Lower leg skin (tissue), 4 donors: ENCODE results near the gene ASB12. TPM values are rescaled to one million over a fixed set of nuclear protein-coding genes. Genes with fewer than 3 reads are reported as not detected.

Source experiments
- DNase-seq, 2 donors: peaks; one replicate each; pipeline ENCODE4 v3.0.0-alpha.2; 2019; ENCODE audit warnings: low spot score in 2 of 2
- H3K4me3 ChIP-seq: fragments of 200-600 bp; sonication (generic); 2 replicates; pipeline ENCODE4 v1.5.1; 2017; ENCODE audit warnings: mild to moderate bottlenecking, low read depth; ENCODE audit not compliant: poor library complexity, severe bottlenecking
- CTCF ChIP-seq, 3 donors: fragments of 450-650 bp; IDR thresholded peaks; one replicate each; pipeline ENCODE4 v1.5.1; 2016; ENCODE audit warnings: antibody characterized with exemption in 3 of 3, mild to moderate bottlenecking in 3 of 3, moderate library complexity in 2 of 3
- POLR2A ChIP-seq, 2 donors: fragments of 450-650 bp; IDR thresholded peaks; one replicate each; pipeline ENCODE4 v1.6.1; 2016 to 2017; ENCODE audit warnings: antibody characterized with exemption in 2 of 2, mild to moderate bottlenecking in 1 of 2, moderate library complexity in 1 of 2
- WGBS, 2 donors: methylation state at CpG; one replicate each; pipeline ENCODE4 v1.1.5; 2018; 5-methylcytosine and 5-hydroxymethylcytosine counted together
- intact Hi-C: fragments of 100-400 bp; cut with DNase I; formaldehyde crosslinking; loops from one replicate; pipeline ENCODE4 v1.15.0; 2023; ENCODE audit warnings: low total_unique reads
- total RNA-seq, 4 donors: library from RNA; depleted of rRNA; stranded (reverse); fragments of >200 nt; gene quantifications; one replicate each; pipeline ENCODE4 v1.1.0, GENCODE V29; 2016

Gene ASB12
- total RNA-seq, 4 donors from 2014 or later, result 0.49 TPM; not detected in 3

GRCh38 chrX:64205735-64206501, 24.5 kb downstream of the ASB12 start:
- TF ChIP-seq CTCF (IDR thresholded peaks at IDR 0.05) (no peak), POLR2A (IDR thresholded peaks at IDR 0.05) (no peak)
- 0 to 46% methylated on average over 12 to 41 of the region's 45 CpGs for WGBS, 2 donors
- DNase-seq, result peak; percentile 93 to 98
- H3K4me3 ChIP-seq, result peak overlapping the region; percentile 28
- intact Hi-C loops, result no loop called here

- no peak for TF ChIP-seq CTCF (IDR thresholded peaks at IDR 0.05)
- no peak for TF ChIP-seq POLR2A (IDR thresholded peaks at IDR 0.05)
- peak within 1 kb of the TSS; percentile 42 for H3K4me3 ChIP-seq
- intact Hi-C loops, result no loop called here
- WGBS, 2 donors, result 33% methylated on average over 21 of the region's 29 CpGs; no CpG with 5 or more reads in 1 of the 2 donors
- peak in 1 of 2 donors; percentile 86 for DNase-seq
Measured at GRCh38 chrX:64205441-64205734, 25.0 kb downstream of the ASB12 start, which contains the start of gene AMER1. AMER1 (minus strand) TSS chrX:64205708; CDS start chrX:64193286, 12,422 bp downstream.

GRCh38 chrX:64204701-64205440, 25.5 kb downstream of the ASB12 start:
- DNase-seq, result peak in 1 of 2 donors; percentile 12
- peak overlapping the region; percentile 42 for H3K4me3 ChIP-seq
- TF ChIP-seq POLR2A (IDR thresholded peaks at IDR 0.05) (no peak), CTCF (IDR thresholded peaks at IDR 0.05) (no peak)
- intact Hi-C loops, result no loop called here
- WGBS, 2 donors, result 3 to 44% methylated on average over 6 to 32 of the region's 46 CpGs

GRCh38 chrX:64204252-64204651, 26.2 kb downstream of the ASB12 start:
- WGBS, 2 donors, result 57 to 71% methylated on average over 19 to 23 of the region's 23 CpGs
- DNase-seq, result no peak
- no peak for TF ChIP-seq POLR2A (IDR thresholded peaks at IDR 0.05)
- TF ChIP-seq CTCF (IDR thresholded peaks at IDR 0.05), result no peak
- H3K4me3 ChIP-seq, result no peak overlapping the region
- intact Hi-C loops, result no loop called here

- intact Hi-C loops, result no loop called here
- 85 to 95% methylated on average over 2 of the region's 2 CpGs for WGBS, 2 donors
- no peak overlapping the region for H3K4me3 ChIP-seq
- no peak for DNase-seq
- TF ChIP-seq POLR2A (IDR thresholded peaks at IDR 0.05) (no peak), CTCF (IDR thresholded peaks at IDR 0.05) (no peak)
Measured at GRCh38 chrX:64202808-64203325, 27.5 kb downstream of the ASB12 start.
